Activated CD4-positive, alpha-beta T cell treated with anti-CD3 and anti-CD28 coated beads, Interleukin-10, Interleukin-2, amounts not matched to agents 100 ng/mL and 50 ng/mL, durations not matched to agents 16 hours and 8 hours (primary cell): ENCODE data around the gene GATD1.
"Not testable (repeated sequence)": the region's sequence is repeated elsewhere in the genome, so short reads cannot be mapped to it uniquely, and the experiment has no call there.

ENCODE experiments used
- DNase-seq: peaks from one replicate; pipeline ENCODE4 v3.0.0-alpha.2; 2020

Gene GATD1

DNA sequence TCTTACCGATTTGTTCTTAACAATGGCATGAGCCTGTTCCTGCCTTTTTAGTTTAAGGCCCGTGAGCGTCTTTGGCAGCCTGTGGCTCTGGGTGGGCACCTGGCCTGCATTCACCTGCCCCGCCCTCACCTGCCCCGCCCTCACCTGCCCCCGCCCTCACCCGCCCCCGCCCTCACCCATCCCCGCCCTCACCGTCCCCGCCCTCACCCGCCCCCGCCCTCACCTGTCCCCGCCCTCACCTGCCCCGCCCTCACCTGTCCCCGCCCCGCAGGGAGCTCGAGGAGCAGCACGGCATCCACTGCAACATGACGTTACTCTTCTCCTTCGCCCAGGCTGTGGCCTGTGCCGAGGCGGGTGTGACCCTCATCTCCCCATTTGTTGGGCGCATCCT, 14.2 kb downstream of the GATD1 start:
- DNase-seq = no peak

DNA sequence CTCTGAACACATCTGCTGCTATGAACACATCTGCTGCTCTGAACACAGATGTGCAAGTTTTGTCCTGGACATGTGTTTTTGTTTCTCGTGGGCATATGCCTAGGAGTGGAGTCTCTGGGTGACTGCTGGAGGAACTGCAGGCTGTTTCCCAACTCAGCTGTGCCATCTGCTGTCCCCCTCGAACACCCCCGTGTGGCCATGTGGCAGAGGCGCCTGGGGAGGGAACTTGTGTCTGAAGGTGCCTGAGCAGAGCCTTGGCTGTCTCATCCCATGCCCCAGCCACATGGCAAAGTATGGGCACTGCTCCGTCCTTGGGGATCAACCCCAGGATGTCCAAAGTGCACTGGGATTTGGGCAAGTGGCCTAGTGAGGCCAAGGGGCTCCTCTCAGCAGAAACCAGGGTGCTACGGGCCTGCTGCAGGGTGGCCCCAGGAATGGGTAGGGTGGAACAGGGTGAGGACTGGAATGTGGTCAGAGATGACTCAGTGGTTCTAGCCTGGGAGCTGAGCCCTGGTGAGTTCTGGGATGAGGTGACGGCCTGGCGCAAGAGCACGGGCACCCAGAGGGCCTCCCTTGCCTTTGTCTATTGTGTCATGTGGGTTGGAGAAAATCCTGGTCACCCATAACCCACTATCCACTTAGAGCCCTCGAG, 14.7 kb downstream of the GATD1 start:
- DNase-seq = peak; percentile 34

DNA sequence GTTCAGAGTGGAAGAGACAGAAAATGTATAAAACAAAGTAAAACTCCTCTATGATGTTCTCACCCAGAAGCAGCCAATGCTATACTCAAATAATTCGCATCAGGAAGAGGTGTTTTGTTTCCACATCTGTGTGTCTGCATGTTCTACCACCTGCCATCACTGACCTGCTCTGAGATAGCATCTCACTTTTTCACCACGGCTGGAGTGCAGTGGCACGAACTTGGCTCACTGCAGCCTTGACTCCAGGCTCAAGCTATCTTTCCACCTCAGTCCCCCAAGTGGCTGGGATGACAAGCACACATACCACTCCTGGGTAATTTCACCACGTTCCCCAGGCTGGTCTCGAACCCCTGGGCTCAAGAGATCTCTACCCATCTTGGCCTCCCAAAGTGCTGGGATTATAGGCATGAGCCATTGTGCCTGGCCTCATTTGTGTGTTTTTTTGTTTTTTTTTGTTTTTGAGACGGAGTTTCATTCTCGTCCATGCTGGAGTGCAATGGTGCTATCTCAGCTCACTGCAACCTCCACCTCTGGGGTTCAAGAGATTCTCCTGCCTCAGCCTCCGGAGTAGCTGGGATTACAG, 15.7 kb downstream of the GATD1 start:
- no peak for DNase-seq

DNA sequence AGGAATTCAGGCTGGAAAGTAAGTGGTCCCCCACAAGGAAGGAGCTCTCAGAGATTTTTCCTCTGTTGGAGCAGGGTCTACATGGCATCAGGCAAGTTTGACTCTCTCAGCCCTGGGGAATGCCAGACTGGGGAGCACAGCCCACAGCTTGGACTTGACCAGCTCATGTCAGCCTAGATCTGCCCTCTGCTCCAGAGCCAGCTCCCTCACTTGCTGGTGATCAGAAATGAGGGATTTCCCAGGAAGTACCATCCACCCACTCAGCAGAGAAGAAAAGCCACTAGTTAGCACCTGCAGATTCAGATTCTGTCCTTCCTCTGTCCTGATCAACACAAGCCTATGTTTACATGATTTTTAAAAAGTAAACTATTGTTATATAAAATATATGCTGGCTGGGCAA, 17.1 kb downstream of the GATD1 start:
- DNase-seq = no peak

DNA sequence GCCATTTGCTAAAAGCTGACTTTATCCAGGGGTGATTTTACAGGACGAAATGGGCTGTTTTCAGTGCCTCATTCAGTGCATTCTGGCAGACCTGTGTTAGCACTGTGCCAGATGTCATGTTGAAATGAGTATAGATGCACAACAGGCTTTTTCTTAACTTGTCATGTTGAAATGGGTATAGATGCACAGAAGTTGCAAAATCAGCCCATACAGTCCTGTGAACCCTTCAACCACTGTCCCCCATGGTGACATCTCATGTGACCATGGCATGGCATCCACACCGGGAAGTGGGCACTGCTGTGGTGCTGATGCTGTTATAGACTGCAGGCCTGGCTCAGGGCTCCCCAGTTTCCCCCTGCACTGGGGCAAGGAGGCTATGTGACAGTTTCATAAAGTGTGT, 27.6 kb downstream of the GATD1 start:
- no peak for DNase-seq

DNA sequence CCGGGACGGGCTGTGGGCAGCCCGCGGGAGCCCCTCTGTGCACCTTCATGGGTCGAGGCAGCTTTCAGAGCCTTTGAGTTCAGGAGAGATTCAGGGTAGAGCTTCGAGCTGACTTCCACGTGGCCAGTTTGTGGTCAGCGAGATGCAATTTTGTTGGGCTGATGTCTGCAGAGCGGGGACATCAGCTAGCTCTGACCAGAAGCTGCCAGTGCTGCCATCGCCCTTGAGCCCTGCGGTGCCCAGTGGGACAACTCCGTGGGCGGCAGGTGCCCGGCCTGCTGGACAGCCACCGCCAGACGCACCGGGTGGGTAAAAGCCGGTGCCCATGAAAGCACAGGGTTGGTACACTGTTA, 29.3 kb downstream of the GATD1 start:
- DNase-seq = no peak

DNA sequence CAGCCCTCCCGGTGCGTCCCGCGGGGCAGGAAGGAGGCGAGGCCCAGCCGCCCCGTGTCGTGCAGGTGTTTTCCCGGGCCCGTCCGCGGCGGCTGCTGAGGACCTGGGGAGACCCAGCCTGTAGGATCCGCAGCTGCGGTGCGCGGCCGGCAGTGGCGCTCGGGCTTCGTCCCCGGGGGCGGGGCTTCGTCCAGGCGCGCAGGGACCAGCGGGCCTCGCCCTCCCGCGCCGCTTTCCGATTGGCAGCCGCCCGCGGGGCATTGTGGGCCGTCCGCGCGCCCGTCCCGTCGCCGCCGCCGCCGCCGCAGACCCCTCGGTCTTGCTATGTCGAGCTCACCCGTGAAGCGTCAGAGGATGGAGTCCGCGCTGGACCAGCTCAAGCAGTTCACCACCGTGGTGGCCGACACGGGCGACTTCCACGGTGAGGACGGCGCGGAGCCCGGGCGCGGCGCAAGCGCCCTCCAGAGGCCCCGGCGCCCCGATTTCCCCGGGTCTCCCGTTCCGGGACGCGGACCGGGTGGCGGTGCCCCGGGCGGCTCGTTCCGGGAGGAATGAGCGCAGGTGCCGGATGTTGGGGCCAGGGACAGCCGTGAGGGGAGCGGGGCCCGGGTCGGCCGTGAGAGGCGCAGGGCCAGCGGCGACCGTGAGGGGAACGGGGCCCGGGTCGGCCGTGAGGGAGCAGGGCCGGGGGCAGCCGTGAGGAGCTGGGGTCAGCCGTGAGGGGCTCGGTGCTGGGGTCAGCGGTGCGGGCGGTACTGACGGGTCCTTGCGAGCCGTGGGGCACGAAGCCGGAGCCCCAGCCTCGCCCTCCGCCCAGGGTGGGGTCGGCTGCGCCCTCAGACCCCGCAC, 29.9 kb downstream of the GATD1 start, which contains the start of gene TALDO1:
TSS of gene TALDO1 (plus strand) at position 307 of the 849 bp plus-strand sequence. CDS start at position 325, 18 bp downstream.
- peak; percentile 96 for DNase-seq

DNA sequence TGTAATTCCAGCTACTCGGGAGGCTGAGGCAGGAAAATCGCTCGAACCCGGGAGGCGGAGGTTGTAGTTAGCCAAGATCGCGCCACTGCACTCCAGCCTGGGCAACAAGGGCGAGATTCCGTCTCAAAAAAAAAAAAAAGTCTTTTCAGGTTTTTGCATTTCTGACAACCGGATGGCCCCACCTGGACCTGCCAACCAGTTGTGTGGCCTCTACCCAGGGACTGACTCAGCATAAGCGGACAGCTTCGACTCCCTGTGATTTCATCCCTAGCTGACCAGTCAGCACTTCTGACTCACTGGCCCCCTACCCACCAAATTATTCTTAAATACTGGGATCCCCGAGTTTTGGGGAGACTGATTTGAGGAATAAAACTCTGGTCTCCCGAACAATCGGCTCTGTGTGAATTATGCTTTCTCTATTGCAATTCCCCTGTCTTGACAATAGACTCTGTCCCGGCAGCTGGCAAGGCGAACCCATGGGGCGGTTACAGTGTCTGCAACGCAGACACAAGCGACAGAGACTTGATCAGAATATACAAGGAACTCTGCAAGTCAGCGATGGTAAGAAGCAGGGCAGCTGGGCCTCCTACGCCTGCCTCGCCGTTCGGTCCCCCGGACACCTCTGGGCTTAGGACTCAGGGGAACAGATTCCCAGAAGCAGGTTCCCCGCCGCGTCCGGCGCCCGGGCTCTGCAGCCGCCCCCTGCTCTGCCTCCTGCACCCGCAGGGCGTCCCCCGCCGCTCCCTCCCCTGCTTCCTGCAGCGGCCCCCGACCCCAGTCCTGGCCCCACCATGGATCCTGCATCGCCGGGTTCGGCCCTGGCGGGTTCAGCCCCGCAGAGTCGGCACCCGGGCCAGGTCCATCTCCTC, 30.8 kb downstream of the GATD1 start:
- DNase-seq = peak; percentile 44

DNA sequence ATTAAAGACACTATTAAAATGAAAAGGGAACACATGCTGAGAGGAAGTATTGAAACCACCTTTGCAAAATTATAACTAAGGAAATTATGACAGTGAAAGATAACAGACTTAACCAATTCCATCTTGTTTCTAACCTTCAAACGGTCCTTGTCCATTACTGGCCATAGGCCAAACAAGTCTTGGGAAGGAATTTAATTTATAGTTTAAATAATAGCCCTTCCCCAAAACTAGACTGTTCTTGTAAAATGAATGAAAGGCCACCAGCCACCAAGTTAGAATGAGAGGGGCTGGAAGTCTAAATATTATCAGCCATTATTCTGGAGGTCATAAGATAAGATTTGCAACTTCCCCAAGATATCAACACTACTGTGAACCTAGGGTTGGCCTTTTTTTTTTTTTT, 31.9 kb downstream of the GATD1 start:
- no peak for DNase-seq

DNA sequence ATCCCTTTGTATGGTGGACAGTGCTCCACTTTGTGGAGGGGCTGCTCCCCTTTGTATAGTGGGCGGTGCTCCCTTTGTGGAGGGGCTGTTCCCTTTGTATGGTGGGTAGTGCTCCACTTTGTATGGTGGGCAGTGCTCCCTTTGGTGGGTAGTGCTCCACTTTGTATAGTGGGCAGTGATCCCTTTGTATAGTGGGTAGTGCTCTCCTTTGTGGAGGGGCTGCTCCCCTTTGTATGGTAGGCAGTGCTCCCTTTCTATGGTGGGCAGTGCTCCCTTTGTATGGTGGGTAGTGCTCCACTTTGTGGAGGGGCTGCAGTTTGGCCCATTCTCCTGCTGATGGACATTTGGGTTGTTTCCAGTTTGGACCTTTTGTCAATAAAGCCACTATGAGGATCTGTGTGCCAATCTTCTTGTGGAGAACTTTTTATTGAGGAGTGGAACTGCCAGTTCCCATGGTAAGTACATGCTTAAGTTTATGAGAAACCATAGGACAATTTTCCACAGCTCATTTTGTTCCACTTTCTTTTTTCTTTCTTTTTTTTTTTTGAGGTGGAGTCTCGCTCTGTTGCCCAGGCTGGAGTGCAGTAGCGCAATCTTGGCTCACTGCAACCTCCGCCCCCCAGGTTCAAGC, 34.6 kb downstream of the GATD1 start:
- DNase-seq = no peak

DNA sequence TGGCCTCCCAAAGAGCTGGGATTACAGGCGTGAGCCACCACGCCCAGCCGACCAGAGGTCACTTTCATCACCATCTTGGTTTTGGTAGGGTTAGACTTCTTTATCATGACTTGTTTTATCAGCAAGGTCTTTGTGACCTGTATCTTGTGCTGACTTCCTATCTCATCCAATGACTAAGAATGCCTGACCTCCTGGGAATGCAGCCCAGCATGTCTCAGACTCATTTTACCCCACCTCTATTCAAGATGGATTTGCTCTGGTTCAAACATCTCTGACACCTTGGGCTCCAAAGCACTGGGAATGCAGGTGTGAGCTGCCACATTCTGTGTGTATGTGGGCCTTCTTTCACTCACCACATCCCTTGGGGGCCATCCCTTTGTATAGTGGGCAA, 35.1 kb downstream of the GATD1 start:
- no peak for DNase-seq

DNA sequence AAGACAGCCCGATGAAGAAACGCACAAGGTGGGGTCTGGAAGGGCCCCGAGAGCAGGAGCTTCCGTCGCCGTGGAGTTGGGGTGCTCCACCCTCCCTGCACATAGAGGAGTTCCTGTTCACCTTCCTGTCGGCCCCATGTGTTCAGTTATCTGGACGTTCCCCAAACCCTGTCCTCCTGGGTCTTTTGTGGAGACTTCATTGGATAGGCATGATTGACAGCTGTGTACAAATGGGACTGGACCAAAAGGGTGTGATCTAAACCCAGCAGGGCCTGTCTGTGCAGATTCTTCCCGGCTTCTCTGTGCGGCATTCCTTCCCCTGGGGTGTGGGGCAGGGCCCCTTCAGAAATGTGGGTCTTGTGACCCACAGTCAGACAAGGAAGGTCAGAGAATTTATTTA, 39.4 kb downstream of the GATD1 start:
- not testable (repeated sequence) for DNase-seq

DNA sequence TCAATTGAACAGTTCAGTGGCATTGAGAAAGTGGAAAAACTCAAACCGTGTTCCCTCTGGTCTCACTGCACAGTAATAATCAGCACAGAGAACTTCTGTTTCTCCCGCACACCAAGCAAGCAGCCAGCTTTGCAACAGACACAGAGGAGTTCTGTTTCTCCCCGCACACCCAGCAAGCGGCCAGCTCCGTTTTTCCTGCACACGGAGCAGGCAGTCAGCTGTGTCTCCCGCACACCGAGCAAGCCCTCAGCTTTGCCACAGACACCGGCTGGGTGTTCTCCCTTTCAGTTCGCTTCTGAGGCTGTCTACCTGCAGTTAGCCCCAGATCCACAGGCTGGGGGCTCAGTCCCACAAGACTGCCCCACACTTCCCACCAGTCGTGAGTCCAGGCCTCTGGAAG, 39.9 kb downstream of the GATD1 start:
- DNase-seq = no peak

DNA sequence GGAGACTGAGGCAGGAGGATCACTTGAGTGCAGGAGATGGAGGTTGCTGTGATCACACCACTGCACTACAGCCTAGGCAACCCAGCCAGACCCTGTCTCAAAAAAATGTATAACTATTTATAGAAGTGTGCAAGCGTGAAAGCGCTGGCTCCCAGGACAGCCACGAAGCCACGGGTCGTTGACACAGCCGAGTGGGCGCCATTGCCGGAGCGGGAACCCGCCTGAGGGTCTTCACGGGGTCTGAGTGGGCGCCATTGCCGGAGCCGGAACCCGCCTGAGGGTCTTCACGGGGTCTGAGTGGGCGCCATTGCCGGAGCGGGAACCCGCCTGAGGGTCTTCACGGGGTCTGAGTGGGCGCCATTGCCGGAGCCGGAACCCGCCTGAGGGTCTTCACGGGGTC, 42.7 kb downstream of the GATD1 start:
- DNase-seq = not testable (repeated sequence)

DNA sequence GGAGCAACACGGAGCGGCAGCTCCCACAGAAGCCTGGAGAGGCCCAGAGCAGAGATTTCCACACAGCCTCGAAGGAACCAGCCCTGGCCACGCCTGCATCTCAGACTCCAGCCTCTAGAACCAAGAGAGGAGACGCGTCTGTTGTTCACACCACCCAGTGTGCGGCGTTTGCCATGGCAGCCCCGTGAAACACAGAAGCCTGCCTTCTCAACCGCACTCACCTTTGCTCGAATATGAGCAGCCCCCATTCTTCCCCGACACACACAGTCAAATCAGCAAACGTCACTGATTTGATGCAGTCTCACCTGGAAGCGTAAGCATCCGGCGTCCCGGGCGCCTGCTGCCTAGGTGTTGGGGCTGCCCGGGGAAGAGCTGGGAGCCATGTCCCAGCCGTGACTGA, 44.2 kb downstream of the GATD1 start:
- no peak for DNase-seq

DNA sequence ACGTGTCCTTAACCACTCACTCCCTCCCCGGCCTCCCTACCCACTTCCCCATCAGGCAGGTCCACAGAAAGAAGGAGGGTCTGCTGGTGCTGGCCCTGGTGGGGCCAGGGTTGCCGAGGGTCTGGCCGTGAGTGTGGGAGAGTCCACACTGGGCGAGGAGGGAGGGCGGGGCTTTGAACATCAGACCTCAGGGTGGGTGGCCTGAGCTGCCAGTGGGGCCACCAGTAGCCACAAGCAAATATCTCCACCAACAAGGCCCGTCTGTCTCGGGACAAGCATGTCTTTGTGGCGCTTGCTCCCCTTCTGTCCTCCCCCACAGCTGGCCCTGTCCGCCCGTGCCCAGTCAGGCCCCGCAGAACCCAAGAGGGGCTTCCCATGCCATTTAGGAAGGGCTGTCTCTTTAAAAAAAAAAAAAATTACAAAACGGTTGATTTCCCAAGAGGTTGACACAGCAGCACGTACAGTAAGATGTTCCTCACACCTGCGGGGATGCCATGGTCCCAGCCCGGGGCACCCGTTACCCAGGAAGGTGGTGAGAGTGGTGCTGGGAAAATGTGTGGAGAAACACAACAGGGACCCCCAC, 47.7 kb downstream of the GATD1 start:
- no peak for DNase-seq

DNA sequence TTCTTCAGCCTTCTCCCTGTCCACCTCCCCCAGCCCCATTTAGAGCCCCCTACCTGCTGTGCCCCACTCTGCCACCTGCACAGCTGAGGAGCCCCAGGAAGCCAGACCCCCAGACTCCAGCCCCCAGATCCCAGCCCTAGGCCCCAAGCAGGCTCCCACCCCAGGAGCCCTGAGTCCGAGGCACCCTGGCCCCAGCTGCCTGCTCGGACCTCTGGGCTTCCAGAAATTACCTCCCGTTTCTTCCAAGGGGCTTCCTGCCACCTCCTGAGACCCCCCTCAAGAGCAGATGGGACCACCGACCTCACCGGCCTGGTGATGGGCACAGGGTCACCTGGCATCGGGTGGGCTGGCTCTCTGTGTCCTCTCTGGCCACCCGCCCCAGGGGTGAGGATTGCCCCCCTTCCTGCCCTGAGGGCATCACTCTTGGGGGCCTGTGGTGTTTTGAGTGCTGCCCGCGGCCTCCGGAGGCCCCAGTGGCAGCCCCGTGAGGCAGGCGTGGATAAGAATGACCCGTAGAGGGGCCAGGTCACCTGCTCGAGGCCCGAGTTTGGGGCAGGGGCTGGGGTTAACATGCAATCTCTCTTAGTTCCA, 48.3 kb downstream of the GATD1 start:
- no peak for DNase-seq

DNA sequence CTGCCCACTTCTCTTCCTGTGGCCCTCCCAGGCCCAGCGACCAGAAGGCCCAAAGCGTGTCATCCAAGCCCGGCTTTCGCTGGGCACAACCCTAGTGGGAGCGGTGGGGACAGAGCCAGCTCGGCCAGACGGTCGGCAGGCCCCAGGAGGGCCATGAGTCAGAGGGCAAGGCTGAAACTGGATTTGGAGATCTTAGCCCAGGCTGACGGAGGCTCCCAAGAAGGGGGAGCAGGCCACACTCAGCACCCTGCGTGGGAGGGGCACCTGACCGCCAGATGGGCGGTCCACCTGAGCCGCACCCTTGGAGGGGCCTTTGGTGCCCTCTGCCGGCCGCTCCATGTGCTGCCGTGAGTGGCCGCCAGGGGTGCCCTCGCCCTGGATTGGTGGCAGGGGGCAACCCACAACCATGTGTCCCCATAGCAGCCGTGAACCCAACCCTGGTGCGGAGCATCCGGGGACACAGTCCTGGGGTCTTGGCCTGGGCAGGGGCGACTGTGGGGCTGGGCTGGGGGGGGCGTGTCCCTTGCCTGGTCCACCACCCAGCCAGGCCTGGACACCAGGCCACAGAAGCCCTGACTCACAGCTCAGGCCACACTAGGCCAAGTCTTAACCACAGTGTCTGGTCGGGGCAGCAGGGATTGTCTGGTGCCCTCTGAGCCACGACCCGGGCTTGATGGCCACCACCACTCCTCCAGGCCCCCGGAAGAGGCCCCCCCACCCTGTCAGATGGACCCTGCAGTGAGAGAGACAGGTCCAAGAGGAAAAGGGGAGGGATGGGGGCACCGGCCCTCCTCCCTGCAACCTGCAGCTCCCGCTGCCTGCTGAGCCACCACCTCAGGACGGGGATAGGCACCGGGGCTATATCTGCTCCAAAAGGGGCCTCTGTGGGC, 49.2 kb downstream of the GATD1 start:
- peak; percentile 84 for DNase-seq

DNA sequence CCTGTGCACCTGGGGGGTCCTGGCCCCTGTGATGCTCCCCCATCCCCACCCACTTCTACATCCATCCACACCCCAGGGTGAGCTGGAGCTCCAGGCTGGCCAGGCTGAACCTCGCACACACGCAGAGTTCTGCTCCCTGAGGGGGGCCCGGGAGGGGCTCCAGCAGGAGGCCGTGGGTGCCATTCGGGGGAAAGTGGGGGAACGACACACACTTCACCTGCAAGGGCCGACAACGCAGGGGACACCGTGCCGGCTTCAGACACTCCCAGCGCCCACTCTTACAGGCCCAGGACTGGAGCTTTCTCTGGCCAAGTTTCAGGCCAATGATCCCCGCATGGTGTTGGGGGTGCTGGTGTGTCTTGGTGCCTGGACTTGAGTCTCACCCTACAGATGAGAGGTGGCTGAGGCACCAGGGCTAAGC, 50.0 kb downstream of the GATD1 start:
- DNase-seq = no peak

DNA sequence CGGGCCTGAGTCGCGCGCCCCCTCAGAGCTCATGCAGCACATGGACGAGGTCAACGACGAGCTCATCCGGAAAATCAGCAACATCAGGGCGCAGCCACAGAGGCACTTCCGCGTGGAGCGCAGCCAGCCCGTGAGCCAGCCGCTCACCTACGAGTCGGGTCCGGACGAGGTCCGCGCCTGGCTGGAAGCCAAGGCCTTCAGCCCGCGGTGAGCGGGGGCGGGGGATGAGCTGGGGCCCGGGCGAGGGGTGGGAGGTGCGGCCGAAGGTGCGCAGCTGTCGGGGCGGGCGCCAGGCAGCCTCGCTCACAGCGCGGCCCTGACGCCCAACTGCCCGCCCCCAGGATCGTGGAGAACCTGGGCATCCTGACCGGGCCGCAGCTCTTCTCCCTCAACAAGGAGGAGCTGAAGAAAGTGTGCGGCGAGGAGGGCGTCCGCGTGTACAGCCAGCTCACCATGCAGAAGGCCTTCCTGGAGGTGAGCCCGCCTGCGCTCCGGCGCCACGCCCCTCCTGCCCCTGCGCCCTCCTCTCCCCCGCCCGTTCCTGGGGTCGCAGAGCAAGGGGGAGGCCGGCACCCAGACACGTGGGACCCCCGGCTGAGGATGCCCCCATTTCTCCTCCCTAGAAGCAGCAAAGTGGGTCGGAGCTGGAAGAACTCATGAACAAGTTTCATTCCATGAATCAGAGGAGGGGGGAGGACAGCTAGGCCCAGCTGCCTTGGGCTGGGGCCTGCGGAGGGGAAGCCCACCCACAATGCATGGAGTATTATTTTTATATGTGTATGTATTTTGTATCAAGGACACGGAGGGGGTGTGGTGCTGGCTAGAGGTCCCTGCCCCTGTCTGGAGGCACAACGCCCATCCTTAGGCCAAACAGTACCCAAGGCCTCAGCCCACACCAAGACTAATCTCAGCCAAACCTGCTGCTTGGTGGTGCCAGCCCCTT, 50.7 kb downstream of the GATD1 start:
- DNase-seq = peak; percentile 39
